A673 (cell line): ENCODE results near the gene CFAP210. TPM values are rescaled to one million over a fixed set of nuclear protein-coding genes. Genes with fewer than 3 reads are reported as not detected.

ENCODE experiments used
- BruUV-seq: library from RNA; stranded (reverse); fragments of 400-500 nt; replicated peaks from 2 replicates; lab custom pipeline; 2021; lab: Mats Ljungman, UMichigan
- CTCF ChIA-PET: fragments of 300-600 bp; sonication (Branson Sonifier 250); formaldehyde crosslinking; loops from one replicate; lab custom pipeline; 2022; ENCODE audit warnings: antibody characterized with exemption; lab: Charles Lee
- POLR2A ChIA-PET: fragments of 300-600 bp; sonication (Branson Sonifier 250); formaldehyde crosslinking; loops from one replicate; lab custom pipeline; 2022; ENCODE audit warnings: antibody characterized with exemption; ENCODE audit not compliant: low non-redundant PET; lab: Charles Lee
- DNase-seq: peaks from one replicate; pipeline ENCODE4 v3.0.0-alpha.2; 2015; ENCODE audit warnings: low spot score
- H3K27ac ChIP-seq: fragments of 200-600 bp; sonication (generic); 2 replicates; pipeline ENCODE4 v1.5.1; 2016; ENCODE audit warnings: mixed run types, low read depth, mild to moderate bottlenecking, mixed read lengths, antibody characterized with exemption, low read length; ENCODE audit not compliant: poor library complexity, severe bottlenecking
- H3K27me3 ChIP-seq: fragments of 200-600 bp; sonication (generic); replicated peaks from 2 replicates; pipeline ENCODE4 v1.6.1; 2017; ENCODE audit warnings: mixed run types, low read depth, mild to moderate bottlenecking, mixed read lengths, antibody characterized with exemption, low read length; ENCODE audit not compliant: insufficient read depth, poor library complexity
- H3K36me3 ChIP-seq: fragments of 200-600 bp; sonication (generic); 2 replicates; pipeline ENCODE4 v1.6.1; 2016; ENCODE audit warnings: mixed run types, mild to moderate bottlenecking, mixed read lengths, antibody characterized with exemption, low read length; ENCODE audit not compliant: insufficient read depth, poor library complexity, severe bottlenecking
- H3K4me1 ChIP-seq: fragments of 200-600 bp; sonication (generic); 2 replicates; pipeline ENCODE4 v1.6.1; 2017; ENCODE audit warnings: mixed run types, mild to moderate bottlenecking, mixed read lengths, antibody characterized with exemption, low read length; ENCODE audit not compliant: insufficient read depth, poor library complexity, severe bottlenecking
- H3K4me3 ChIP-seq: fragments of 200-600 bp; sonication (generic); 2 replicates; pipeline ENCODE4 v1.5.1; 2016; ENCODE audit warnings: low read depth, mixed run types, mild to moderate bottlenecking, mixed read lengths, low read length; ENCODE audit not compliant: poor library complexity, severe bottlenecking
- H3K9me3 ChIP-seq: fragments of 200-600 bp; sonication (generic); 2 replicates; pipeline ENCODE4 v1.6.1; 2016; ENCODE audit warnings: mixed run types, low read depth, mild to moderate bottlenecking, mixed read lengths, antibody characterized with exemption, low read length; ENCODE audit not compliant: poor library complexity, severe bottlenecking
- CTCF ChIP-seq: fragments of 300-800, 200-600 bp; sonication (generic); conservative IDR thresholded peaks from 2 replicates; pipeline ENCODE4 v1.5.1; 2017; ENCODE audit warnings: low read depth, mild to moderate bottlenecking, antibody characterized with exemption, low read length, moderate library complexity, mixed read lengths
- EZH2 ChIP-seq: fragments of 200-600 bp; sonication (generic); IDR thresholded peaks from 2 replicates; pipeline ENCODE4 v1.6.1; 2017; ENCODE audit warnings: borderline replicate concordance, low read depth, mild to moderate bottlenecking, mixed read lengths, antibody characterized with exemption, low read length; ENCODE audit not compliant: poor library complexity, severe bottlenecking
- intact Hi-C: fragments of 100-400 bp; cut with micrococcal nuclease; formaldehyde crosslinking; loops from one replicate; pipeline ENCODE4 v1.10.0; 2022; ENCODE audit not compliant: unreplicated experiment
- total RNA-seq: library from RNA; stranded (reverse); gene quantifications from 2 replicates; pipeline ENCODE4 v1.2.3, GENCODE V29; 2021

Gene CFAP210
- total RNA-seq, 1 experiment from 2014 or later, result 0.37 TPM

DNA sequence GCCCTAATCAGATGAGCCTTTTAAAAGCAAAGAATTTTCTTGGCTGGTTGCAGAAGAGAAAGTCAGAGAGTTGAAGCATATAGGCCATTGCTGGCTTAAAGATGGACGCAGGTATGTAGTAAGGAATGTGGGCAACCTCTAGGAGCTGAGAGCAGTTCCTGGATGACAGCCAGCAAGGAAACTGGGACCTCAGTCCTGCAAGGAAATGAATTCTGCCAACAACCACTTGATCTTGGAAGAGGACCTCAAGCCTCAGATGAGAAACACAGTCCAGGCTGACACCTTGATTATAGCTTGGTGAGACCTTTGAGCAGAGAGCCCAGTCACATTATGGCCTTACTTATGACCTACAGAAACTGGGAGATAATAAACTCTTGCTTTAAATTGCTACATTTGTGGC lies 15.8 kb upstream of the CFAP210 start:
- POLR2A ChIA-PET, result no interaction called here
- intact Hi-C loops, result no loop called here

GRCh38 chr2:169709331-169709730 lies 15.1 kb upstream of the CFAP210 start:
- no peak for TF ChIP-seq CTCF
- no peak for TF ChIP-seq EZH2
- H3K4me3 ChIP-seq, result no peak overlapping the region
- no peaks in the 10 kb centered on the region for H3K27me3 ChIP-seq
- DNase-seq, result no peak
- ChIA-PET POLR2A (no interaction called here), CTCF (no interaction called here)
- no peaks in the 10 kb centered on the region for H3K9me3 ChIP-seq
- intact Hi-C loops, result no loop called here
- H3K36me3 ChIP-seq, result no peaks in the 10 kb centered on the region
- no peak overlapping the region for H3K27ac ChIP-seq
- BruUV-seq, result no TSS peak
- H3K4me1 ChIP-seq, result no peaks in the 10 kb centered on the region

More for the DNA sequence above, 15.8 kb upstream of the CFAP210 start:
- no peaks in the 10 kb centered on the region for H3K9me3 ChIP-seq
- H3K36me3 ChIP-seq, result no peaks in the 10 kb centered on the region
- no peak overlapping the region for H3K4me3 ChIP-seq
- H3K4me1 ChIP-seq, result no peaks in the 10 kb centered on the region
- H3K27ac ChIP-seq, result no peak overlapping the region
- no TSS peak for BruUV-seq
- CTCF ChIA-PET, result no interaction called here
- TF ChIP-seq CTCF (no peak), EZH2 (no peak)
- no peaks in the 10 kb centered on the region for H3K27me3 ChIP-seq
- DNase-seq, result no peak

GRCh38 chr2:169707626-169708025 lies 13.4 kb upstream of the CFAP210 start:
- Histone ChIP-seq H3K36me3 (no peaks in the 10 kb centered on the region), H3K4me3 (no peak overlapping the region), H3K27ac (no peak overlapping the region), H3K4me1 (no peaks in the 10 kb centered on the region), H3K9me3 (no peaks in the 10 kb centered on the region), H3K27me3 (no peaks in the 10 kb centered on the region)
- ChIA-PET POLR2A (no interaction called here), CTCF (no interaction called here)
- no TSS peak for BruUV-seq
- no peak for TF ChIP-seq CTCF
- no peak for TF ChIP-seq EZH2
- intact Hi-C loops, result no loop called here
- no peak for DNase-seq
